ENCODE data around the gene ZNRF3.
"Not testable (repeated sequence)": the region's sequence is repeated elsewhere in the genome, so short reads cannot be mapped to it uniquely, and the experiment has no call there.

Gene ZNRF3

GRCh38 chr22:28989035-28989464, 105.7 kb downstream of the ZNRF3 start:
- DNase-seq, result peak; percentile 10 to 20

- no peak for DNase-seq
These were observed 106.1 kb downstream of the ZNRF3 start for GRCh38 chr22:28989484-28989883.

GRCh38 chr22:28989912-28990311, 106.5 kb downstream of the ZNRF3 start:
- DNase-seq, result no peak

GRCh38 chr22:28992565-28993356, 109.4 kb downstream of the ZNRF3 start:
- DNase-seq, result no peak

GRCh38 chr22:28994522-28994921, 111.2 kb downstream of the ZNRF3 start:
- DNase-seq, result no peak

GRCh38 chr22:28995551-28995950, 112.2 kb downstream of the ZNRF3 start:
- DNase-seq, result no peak

GRCh38 chr22:28997342-28997741, 114.0 kb downstream of the ZNRF3 start:
- DNase-seq, result no peak

GRCh38 chr22:28998681-28999080, 115.3 kb downstream of the ZNRF3 start:
- DNase-seq, result no peak

GRCh38 chr22:28999510-28999909, 116.1 kb downstream of the ZNRF3 start:
- DNase-seq, result no peak

GRCh38 chr22:28999919-29000556, 116.7 kb downstream of the ZNRF3 start:
- no peak for DNase-seq

- no peak for DNase-seq
These were observed 117.3 kb downstream of the ZNRF3 start for GRCh38 chr22:29000641-29001040.

- no peak for DNase-seq
These were observed 119.2 kb downstream of the ZNRF3 start for GRCh38 chr22:29002603-29003002.

- DNase-seq, result no peak
These were observed 120.2 kb downstream of the ZNRF3 start for GRCh38 chr22:29003552-29003951.

- no peak for DNase-seq
These were observed 120.7 kb downstream of the ZNRF3 start for GRCh38 chr22:29003975-29004646.

- no peak for DNase-seq
These were observed 121.4 kb downstream of the ZNRF3 start for GRCh38 chr22:29004647-29005371.

GRCh38 chr22:29005754-29006153, 122.4 kb downstream of the ZNRF3 start:
- not testable (repeated sequence) for DNase-seq

GRCh38 chr22:29006346-29006745, 123.0 kb downstream of the ZNRF3 start:
- DNase-seq, result no peak

- DNase-seq, result no peak
These were observed 125.8 kb downstream of the ZNRF3 start for GRCh38 chr22:29009148-29009547.

GRCh38 chr22:29011240-29012100, 128.1 kb downstream of the ZNRF3 start:
- DNase-seq, result no peak

GRCh38 chr22:29012101-29012433, 128.7 kb downstream of the ZNRF3 start:
- no peak for DNase-seq

- DNase-seq, result no peak
These were observed 129.6 kb downstream of the ZNRF3 start for GRCh38 chr22:29012952-29013351.

- no peak for DNase-seq
These were observed 130.9 kb downstream of the ZNRF3 start for GRCh38 chr22:29014293-29014692.

Data from stimulated activated CD4-positive, alpha-beta T cell treated with anti-CD3 and anti-CD28 coated beads, Interleukin-2, amount 100 ng/mL, for 48 hours (primary cell).